Kidney (tissue), 14 donors: ENCODE measurements around the gene GGT7. TPM values are rescaled to one million over a fixed set of nuclear protein-coding genes. Genes with fewer than 3 reads are reported as not detected.
"Not testable (repeated sequence)": the region's sequence is repeated elsewhere in the genome, so short reads cannot be mapped to it uniquely, and the experiment has no call there.

Source experiments
- DNase-seq, 5 donors: peaks; one replicate each; pipeline ENCODE4 v3.0.0-alpha.2; 2013 to 2020
- FAIRE-seq: peaks from 2 replicates; lab custom pipeline; 2012; peaks lifted over from hg19 to GRCh38; lab: Jason Lieb, UNC
- H3K27ac ChIP-seq, 2 donors: one replicate each; pipeline ENCODE4 v1.7.0; 2013; ENCODE audit warnings: low read depth in 2 of 2, low read length in 2 of 2, inconsistent platforms in 1 of 2
- H3K27me3 ChIP-seq: one replicate; pipeline ENCODE4 v1.7.1; 2013; ENCODE audit warnings: low read length, inconsistent platforms; ENCODE audit not compliant: control insufficient read depth, insufficient read depth
- H3K36me3 ChIP-seq, 3 donors: one replicate each; pipeline versions ENCODE4 v1.7.0 to v1.7.1; 2013; ENCODE audit warnings: low read length in 3 of 3, control low read depth in 1 of 3, inconsistent platforms in 1 of 3; ENCODE audit not compliant: insufficient read depth in 3 of 3, control insufficient read depth in 2 of 3
- H3K4me1 ChIP-seq, 3 donors: one replicate each; pipeline versions ENCODE4 v1.7.0 to v1.7.1; 2013; ENCODE audit warnings: low read length in 3 of 3, inconsistent platforms in 1 of 3, low read depth in 1 of 3; ENCODE audit not compliant: control insufficient read depth in 2 of 3, insufficient read depth in 2 of 3
- H3K4me3 ChIP-seq, 3 donors: one replicate each; pipeline versions ENCODE4 v1.7.0 to v1.8.1; 2013; ENCODE audit warnings: low read length in 3 of 3, control low read depth in 1 of 3, inconsistent platforms in 1 of 3
- H3K9ac ChIP-seq, 3 donors: one replicate each; pipeline versions ENCODE4 v1.7.0 to v1.7.1; 2013; ENCODE audit warnings: low read length in 3 of 3, control low read depth in 1 of 3, inconsistent platforms in 1 of 3
- H3K9me3 ChIP-seq, 3 donors: one replicate each; pipeline versions ENCODE4 v1.7.0 to v1.7.1; 2013; ENCODE audit warnings: low read length in 3 of 3, control low read depth in 1 of 3, inconsistent platforms in 1 of 3; ENCODE audit not compliant: control insufficient read depth in 2 of 3, insufficient read depth in 1 of 3
- intact Hi-C: fragments of 100-400 bp; cut with DNase I; formaldehyde crosslinking; loops from one replicate; pipeline ENCODE4 v1.11.1; 2022
- polyA plus RNA-seq: library from polyadenylated mRNA; stranded (reverse); fragments of 350-450 nt; fragmentation: Illumina TruSeq; extraction: RNeasy Lipid Tissue Mini Kit (QIAGEN cat#74804); gene quantifications from one replicate; pipeline ENCODE4 v1.2.3, GENCODE V29; 2014; ENCODE audit warnings: low read depth, low replicate concordance; ENCODE audit not compliant: insufficient read depth
- total RNA-seq: library from RNA; stranded (reverse); fragmentation: NEBNext Ultra II Directional; extraction: Animal tissue kit (Norgen Biotek cat#: 25700); gene quantifications from one replicate; pipeline ENCODE4 v1.2.1, GENCODE V29; 2021
- TF ChIP-seq, protein P1 (sequence below): IDR thresholded peaks from 3 replicates; pipeline ENCODE4 v1.5.1; 2012; ENCODE audit warnings: mild to moderate bottlenecking, moderate library complexity, borderline replicate concordance; ENCODE audit not compliant: insufficient read depth; ENCODE audit errors: extremely low read depth
- donor health status: control.
- donor health status: control.
- donor health status: control.
- donor health status: control.
- donor health status: control.
- donor health status: DM: yes; HTN: yes; CAD: no.
- donor health status: Normal renal cell carcinoma (clear cell type).

The GGT7 gene
- total and polyA plus RNA-seq, 2 donors from 2014 or later: 24.3 to 27.0 TPM

DNA sequence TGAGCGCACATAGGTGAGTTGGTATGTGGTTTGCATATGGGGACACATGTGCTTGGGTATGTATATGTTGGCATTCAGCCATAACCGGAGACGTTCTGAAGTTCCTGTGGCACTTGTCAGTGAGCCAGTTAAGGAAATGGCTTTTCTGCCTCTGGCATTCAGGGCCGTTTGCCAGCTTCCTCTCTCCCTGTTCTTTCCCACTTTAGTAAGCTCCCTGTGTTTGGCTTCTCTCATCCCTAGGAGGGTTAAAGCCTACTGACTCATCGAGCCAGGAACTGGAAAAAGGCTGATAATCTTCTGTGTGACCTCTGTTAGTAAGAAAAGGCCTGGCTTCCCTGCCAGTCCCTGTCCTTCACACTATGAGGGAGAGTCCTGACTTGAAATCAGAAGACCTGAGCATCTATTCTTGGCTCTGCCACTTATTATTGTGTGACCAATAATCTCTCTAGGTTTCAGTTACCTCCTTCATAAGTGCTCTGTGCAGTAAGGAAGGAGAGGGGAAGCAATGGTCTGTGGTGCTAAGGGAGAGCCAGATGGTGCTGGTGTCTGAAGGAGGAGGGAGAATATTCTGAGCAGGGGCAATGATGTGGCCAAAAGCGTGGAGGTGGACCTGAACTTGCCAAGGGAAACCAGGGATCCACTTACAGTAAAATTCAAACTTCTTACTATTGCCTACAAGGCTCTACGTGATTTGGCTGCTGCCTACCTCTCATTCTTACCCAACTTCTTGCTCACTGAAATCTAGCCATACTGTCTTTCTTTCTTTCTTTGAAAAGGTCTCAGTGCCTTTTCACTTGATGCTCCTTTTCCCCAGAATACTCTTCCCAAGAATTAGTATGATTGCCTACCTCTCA lies 35.2 kb upstream of the GGT7 start:
- H3K4me1 ChIP-seq: peaks cover 0 to 25% (median 10%) of the 10 kb centered on the region in 3 donors
- H3K9ac ChIP-seq: no peak overlapping the region
- no peaks in the 10 kb centered on the region for H3K36me3 ChIP-seq
- intact Hi-C loops: no loop called here
- no peak overlapping the region for H3K4me3 ChIP-seq
- FAIRE-seq (no peak), DNase-seq (peak in 3 of 5 donors; percentile 30 to 88 (median 46))
- TF ChIP-seq, protein P1, sequence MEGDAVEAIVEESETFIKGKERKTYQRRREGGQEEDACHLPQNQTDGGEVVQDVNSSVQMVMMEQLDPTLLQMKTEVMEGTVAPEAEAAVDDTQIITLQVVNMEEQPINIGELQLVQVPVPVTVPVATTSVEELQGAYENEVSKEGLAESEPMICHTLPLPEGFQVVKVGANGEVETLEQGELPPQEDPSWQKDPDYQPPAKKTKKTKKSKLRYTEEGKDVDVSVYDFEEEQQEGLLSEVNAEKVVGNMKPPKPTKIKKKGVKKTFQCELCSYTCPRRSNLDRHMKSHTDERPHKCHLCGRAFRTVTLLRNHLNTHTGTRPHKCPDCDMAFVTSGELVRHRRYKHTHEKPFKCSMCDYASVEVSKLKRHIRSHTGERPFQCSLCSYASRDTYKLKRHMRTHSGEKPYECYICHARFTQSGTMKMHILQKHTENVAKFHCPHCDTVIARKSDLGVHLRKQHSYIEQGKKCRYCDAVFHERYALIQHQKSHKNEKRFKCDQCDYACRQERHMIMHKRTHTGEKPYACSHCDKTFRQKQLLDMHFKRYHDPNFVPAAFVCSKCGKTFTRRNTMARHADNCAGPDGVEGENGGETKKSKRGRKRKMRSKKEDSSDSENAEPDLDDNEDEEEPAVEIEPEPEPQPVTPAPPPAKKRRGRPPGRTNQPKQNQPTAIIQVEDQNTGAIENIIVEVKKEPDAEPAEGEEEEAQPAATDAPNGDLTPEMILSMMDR: no peak
- no peaks in the 10 kb centered on the region for H3K9me3 ChIP-seq
- H3K27ac ChIP-seq: peak overlapping the region; percentile 69 to 74
- no peaks in the 10 kb centered on the region for H3K27me3 ChIP-seq

GRCh38 chr20:34904202-34904621 lies 31.6 kb upstream of the GGT7 start:
- Histone ChIP-seq H3K36me3 (no peaks in the 10 kb centered on the region), H3K4me1 (peaks cover 0 to 25% (median 12%) of the 10 kb centered on the region in 3 donors), H3K4me3 (no peak overlapping the region), H3K9me3 (no peaks in the 10 kb centered on the region), H3K27ac (peak overlapping the region; percentile 5 to 57), H3K9ac (no peak overlapping the region), H3K27me3 (no peaks in the 10 kb centered on the region)
- no peak for FAIRE-seq
- intact Hi-C loops: no loop called here
- DNase-seq: no peak
- TF ChIP-seq, protein P1: no peak

DNA sequence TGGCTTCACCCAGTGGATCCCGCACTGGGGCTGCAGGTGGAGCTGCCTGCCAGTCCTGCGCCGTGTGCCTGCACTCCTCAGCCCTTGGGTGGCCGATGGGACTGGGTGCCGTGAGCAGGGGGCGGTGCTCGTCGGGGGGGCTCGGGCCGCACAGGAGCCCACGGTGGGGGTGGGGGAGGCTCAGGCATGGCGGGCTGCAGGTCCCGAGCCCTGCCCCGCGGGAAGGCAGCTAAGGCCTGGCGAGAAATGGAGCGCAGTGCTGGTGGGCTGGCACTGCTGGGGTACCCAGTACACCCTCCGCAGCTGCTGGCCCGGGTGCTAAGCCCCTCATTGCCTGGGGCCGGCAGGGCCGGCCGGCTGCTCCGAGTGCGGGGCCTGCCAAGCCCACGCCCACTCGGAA lies 26.1 kb upstream of the GGT7 start:
- H3K36me3 ChIP-seq, H3K4me3 ChIP-seq, intact Hi-C loops, H3K27me3 ChIP-seq, H3K27ac ChIP-seq, DNase-seq, H3K9ac ChIP-seq, FAIRE-seq, H3K9me3 ChIP-seq: not testable (repeated sequence)
- H3K4me1 ChIP-seq: peaks cover 0 to 12% (median 8%) of the 10 kb centered on the region in 3 donors

DNA sequence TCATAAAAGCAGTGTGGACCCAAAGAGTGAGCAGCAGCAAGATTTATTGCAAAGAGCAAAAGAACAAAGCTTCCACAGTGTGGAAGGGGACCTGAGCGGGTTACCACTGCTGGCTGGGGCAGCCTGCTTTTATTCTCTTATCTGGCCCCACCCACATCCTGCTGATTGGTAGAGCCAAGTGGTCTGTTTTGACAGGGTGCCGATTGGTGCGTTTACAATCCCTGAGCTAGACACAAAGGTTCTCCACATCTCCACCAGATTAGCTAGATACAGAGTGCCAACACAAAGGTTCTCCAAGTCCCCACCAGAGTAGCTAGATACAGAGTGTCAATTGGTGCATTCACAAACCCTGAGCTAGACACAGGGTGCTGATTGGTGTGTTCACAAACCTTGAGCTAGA lies 25.5 kb upstream of the GGT7 start:
- H3K9me3 ChIP-seq, H3K9ac ChIP-seq, DNase-seq, H3K4me1 ChIP-seq, FAIRE-seq, H3K36me3 ChIP-seq, H3K27me3 ChIP-seq, H3K27ac ChIP-seq, intact Hi-C loops, H3K4me3 ChIP-seq: not testable (repeated sequence)
